ENCODE results near the gene EHD1. TPM values are rescaled to one million over a fixed set of nuclear protein-coding genes. Genes with fewer than 3 reads are reported as not detected.

Gene EHD1
- polyA plus RNA-seq, 4 donors = 54.4 to 77.9 (median 64.7) TPM

DNA sequence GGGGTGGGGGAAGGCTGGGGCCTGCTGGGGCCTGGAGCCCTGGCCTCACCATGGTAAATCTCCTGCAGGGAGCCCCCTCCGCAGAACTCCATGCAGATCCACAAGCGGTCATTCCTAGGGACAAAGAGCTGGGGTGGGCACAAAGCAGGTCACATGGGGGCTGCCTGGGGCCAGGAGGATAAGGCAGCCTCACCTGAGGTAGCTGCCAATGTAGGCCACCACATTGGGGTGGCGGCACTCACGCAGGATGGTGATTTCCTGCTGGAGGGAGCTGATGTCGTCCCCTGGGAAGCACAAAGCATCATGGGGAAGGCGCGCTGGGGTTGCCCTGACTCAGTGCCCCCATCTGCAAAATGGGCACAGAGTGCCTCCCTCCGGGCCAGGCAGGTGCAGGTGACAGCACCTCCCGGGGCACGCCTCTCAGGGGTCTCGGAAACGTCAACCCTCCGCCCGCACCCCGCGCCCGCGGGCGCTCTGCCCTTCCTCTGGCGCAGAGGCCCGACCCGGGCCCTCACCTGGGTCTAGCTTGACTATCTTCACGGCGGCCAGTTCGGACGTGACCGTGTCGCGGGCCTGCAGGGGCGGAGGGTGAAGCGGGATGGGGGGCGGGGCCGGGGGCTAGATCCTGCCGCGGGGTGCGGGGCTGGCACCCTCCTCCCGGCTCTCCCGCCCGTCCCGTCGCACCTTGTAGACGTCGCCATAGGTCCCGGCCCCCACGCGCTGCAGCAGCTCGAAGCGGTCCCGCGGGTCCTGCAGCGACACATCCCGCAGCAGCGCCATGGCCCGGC, 75.9 kb downstream of the EHD1 start:
- DNase-seq (ENCODE audit: low read depth in 4 of 4, low spot score in 2 of 4) = no peak

Other genes starting within 250 kb of the EHD1 start
- 10 to 100 TPM; 11.7 to 27.2 (median 24.9) TPM for gene NRXN2, start 155.4 kb downstream of the EHD1 start, polyA plus RNA-seq (ENCODE audit: insufficient read length in 4 of 4)
- gene RASGRP2, start 134.5 kb downstream of the EHD1 start, polyA plus RNA-seq (ENCODE audit: insufficient read length in 4 of 4) = 1 to 10 TPM; 3.2 to 7.8 (median 4.5) TPM
- 1 to 10 TPM; 1.6 to 3.0 (median 2.1) TPM for gene PYGM, start 118.6 kb downstream of the EHD1 start, polyA plus RNA-seq (ENCODE audit: insufficient read length in 4 of 4)
- gene SF1, start 100.1 kb downstream of the EHD1 start, polyA plus RNA-seq (ENCODE audit: insufficient read length in 4 of 4) = 100 to 1,000 TPM; 263 to 497 (median 371) TPM
- 10 to 100 TPM; 17.8 to 25.7 (median 24.2) TPM for gene MAP4K2, start 75.4 kb downstream of the EHD1 start, polyA plus RNA-seq (ENCODE audit: insufficient read length in 4 of 4)
- gene MEN1, start 68.1 kb downstream of the EHD1 start, polyA plus RNA-seq (ENCODE audit: insufficient read length in 4 of 4) = 10 to 100 TPM; 31.6 to 53.5 (median 42.7) TPM
- gene CDC42BPG, start 34.0 kb downstream of the EHD1 start, polyA plus RNA-seq (ENCODE audit: insufficient read length in 4 of 4) = 1 to 10 TPM; 5.2 to 8.1 (median 5.9) TPM
- gene ATG2A, start 38.6 kb upstream of the EHD1 start, polyA plus RNA-seq (ENCODE audit: insufficient read length in 4 of 4) = 10 to 100 TPM; 12.2 to 28.1 (median 21.6) TPM
- 10 to 100 TPM; 14.4 to 20.2 (median 17.2) TPM for gene PPP2R5B, start 46.1 kb upstream of the EHD1 start, polyA plus RNA-seq (ENCODE audit: insufficient read length in 4 of 4)
- gene GPHA2, start 57.3 kb upstream of the EHD1 start, polyA plus RNA-seq (ENCODE audit: insufficient read length in 4 of 4) = 1 to 10 TPM; 1.9 to 3.1 (median 2.6) TPM
- 1 to 10 TPM in 1 of 4 donors, under 1 TPM in 3; 0.48 to 1.5 (median 0.72) TPM for gene MAJIN, start 93.5 kb upstream of the EHD1 start, polyA plus RNA-seq (ENCODE audit: insufficient read length in 4 of 4)
- 1 to 10 TPM; 2.3 to 3.3 (median 2.8) TPM for gene BATF2, start 118.3 kb upstream of the EHD1 start, polyA plus RNA-seq (ENCODE audit: insufficient read length in 4 of 4)
- 10 to 100 TPM; 58.1 to 81.6 (median 64.8) TPM for gene ARL2, start 135.5 kb upstream of the EHD1 start, polyA plus RNA-seq (ENCODE audit: insufficient read length in 4 of 4)
- 10 to 100 TPM; 25.5 to 34.3 (median 30.4) TPM for gene SNX15, start 148.8 kb upstream of the EHD1 start, polyA plus RNA-seq (ENCODE audit: insufficient read length in 4 of 4)
- gene SAC3D1, start 162.6 kb upstream of the EHD1 start, polyA plus RNA-seq (ENCODE audit: insufficient read length in 4 of 4) = 10 to 100 TPM; 10.2 to 20.3 (median 13.5) TPM
- 10 to 100 TPM; 10.8 to 17.4 (median 12.2) TPM for gene NAALADL1, start 179.9 kb upstream of the EHD1 start, polyA plus RNA-seq (ENCODE audit: insufficient read length in 4 of 4)
- 10 to 100 TPM; 16.9 to 22.4 (median 21.1) TPM for gene CDCA5, start 205.4 kb upstream of the EHD1 start, polyA plus RNA-seq (ENCODE audit: insufficient read length in 4 of 4)
- gene ZFPL1, start 205.6 kb upstream of the EHD1 start, polyA plus RNA-seq (ENCODE audit: insufficient read length in 4 of 4) = 10 to 100 TPM; 27.9 to 35.9 (median 34.6) TPM
- gene VPS51, start 217.6 kb upstream of the EHD1 start, polyA plus RNA-seq (ENCODE audit: insufficient read length in 4 of 4) = 100 to 1,000 TPM; 100 to 159 (median 143) TPM
- gene TM7SF2, start 233.3 kb upstream of the EHD1 start, polyA plus RNA-seq (ENCODE audit: insufficient read length in 4 of 4) = 100 to 1,000 TPM in 1 of 4 donors, 10 to 100 TPM in 3; 77.8 to 101 (median 80.4) TPM
- 10 to 100 TPM in 2 of 4 donors, 1 to 10 TPM in 2; 6.0 to 13.3 (median 9.5) TPM for gene ZNHIT2, start 239.1 kb upstream of the EHD1 start, polyA plus RNA-seq (ENCODE audit: insufficient read length in 4 of 4)
- 100 to 1,000 TPM; 643 to 971 (median 752) TPM for gene FAU, start 243.5 kb upstream of the EHD1 start, polyA plus RNA-seq (ENCODE audit: insufficient read length in 4 of 4)
- gene MRPL49, start 243.7 kb upstream of the EHD1 start, polyA plus RNA-seq (ENCODE audit: insufficient read length in 4 of 4) = 10 to 100 TPM; 56.2 to 65.2 (median 62.2) TPM